Uterus (tissue), 4 donors: Measurements from ENCODE around the gene PROC. TPM values are rescaled to one million over a fixed set of nuclear protein-coding genes. Genes with fewer than 3 reads are reported as not detected.

ENCODE experiments used
- DNase-seq, 2 donors: peaks; one replicate each; pipeline ENCODE4 v3.0.0-alpha.2; 2019 to 2020
- H3K27ac ChIP-seq, 2 donors: fragments of 200-600 bp; sonication (generic); 1 replicate in 1 of 2; 2 replicates in 1 of 2; pipeline ENCODE4 v1.5.1; 2016 to 2018
- H3K27me3 ChIP-seq, 2 donors: fragments of 200-600 bp; sonication (generic); one replicate each; pipeline ENCODE4 v1.5.1; 2018 to 2019; ENCODE audit warnings: control low read depth in 1 of 2
- H3K36me3 ChIP-seq, 2 donors: fragments of 200-600 bp; sonication (generic); one replicate each; pipeline ENCODE4 v1.5.1; 2019; ENCODE audit warnings: control low read depth in 1 of 2
- H3K4me1 ChIP-seq, 2 donors: fragments of 200-600 bp; sonication (generic); one replicate each; pipeline ENCODE4 v1.5.1; 2018 to 2019; ENCODE audit warnings: control low read depth in 1 of 2
- H3K4me3 ChIP-seq, 2 donors: fragments of 200-600 bp; sonication (generic); 1 replicate in 1 of 2; 2 replicates in 1 of 2; pipeline ENCODE4 v1.5.1; 2018 to 2019; ENCODE audit warnings: mild to moderate bottlenecking in 1 of 2
- H3K9me3 ChIP-seq, 2 donors: fragments of 200-600 bp; sonication (generic); one replicate each; pipeline ENCODE4 v1.5.1; 2019; ENCODE audit warnings: control low read depth in 1 of 2
- CTCF ChIP-seq, 4 experiments: fragments of 200-600 bp in 2 of 4; fragments of 450-650 bp in 2 of 4; sonication (generic) in 2 of 4; IDR thresholded peaks; one replicate each; pipeline ENCODE4 v1.5.1; 2016 to 2019; ENCODE audit warnings: antibody characterized with exemption in 4 of 4, mild to moderate bottlenecking in 2 of 4, moderate library complexity in 1 of 4
- POLR2A ChIP-seq, 2 donors: fragments of 450-650 bp; IDR thresholded peaks; one replicate each; pipeline ENCODE4 v1.6.1; 2016; ENCODE audit warnings: antibody characterized with exemption in 2 of 2, mild to moderate bottlenecking in 1 of 2, moderate library complexity in 1 of 2
- intact Hi-C: fragments of 100-400 bp; cut with DNase I; formaldehyde crosslinking; loops from one replicate; pipeline ENCODE4 v1.15.1; 2023; ENCODE audit warnings: low total_unique reads
- total RNA-seq, 4 donors: library from RNA; depleted of rRNA in 3 of 4; stranded (reverse); fragments of >200 nt in 3 of 4; gene quantifications; one replicate each; pipeline versions ENCODE4 v1.1.0 to v1.2.4, GENCODE V29; 2014 to 2023
- donor health status: DM: yes; HTN: yes; CAD: no.

Gene PROC
- total RNA-seq, 4 donors from 2014 or later, result 0.21 TPM; not detected in 3

GRCh38 chr2:127401757-127402695 is 16.2 kb upstream of the PROC start:
- H3K4me3 ChIP-seq, result no peak overlapping the region
- H3K36me3 ChIP-seq, result no peaks in the 10 kb centered on the region
- H3K9me3 ChIP-seq, result no peaks in the 10 kb centered on the region
- no peak for DNase-seq
- no peak overlapping the region for H3K27ac ChIP-seq
- H3K4me1 ChIP-seq, result no peaks in the 10 kb centered on the region
- H3K27me3 ChIP-seq, result no peaks in the 10 kb centered on the region
- intact Hi-C loops, result no loop called here
- no peak for TF ChIP-seq POLR2A (IDR thresholded peaks at IDR 0.05)
- no peak for TF ChIP-seq CTCF (IDR thresholded peaks at IDR 0.05)

- H3K27me3 ChIP-seq, result no peaks in the 10 kb centered on the region
- no peak overlapping the region for H3K27ac ChIP-seq
- H3K4me3 ChIP-seq, result no peak overlapping the region
- no peaks in the 10 kb centered on the region for H3K9me3 ChIP-seq
- no peaks in the 10 kb centered on the region for H3K36me3 ChIP-seq
- peaks cover 0 to 3% of the 10 kb centered on the region in 2 donors for H3K4me1 ChIP-seq
- DNase-seq, result no peak
- intact Hi-C loops, result no loop called here
- no peak for TF ChIP-seq CTCF (IDR thresholded peaks at IDR 0.05)
- no peak for TF ChIP-seq POLR2A (IDR thresholded peaks at IDR 0.05)
These were observed 14.8 kb upstream of the PROC start for GRCh38 chr2:127403460-127403859.

- Histone ChIP-seq H3K4me3 (no peak overlapping the region), H3K27me3 (no peaks in the 10 kb centered on the region), H3K9me3 (no peaks in the 10 kb centered on the region), H3K27ac (no peak overlapping the region), H3K36me3 (no peaks in the 10 kb centered on the region), H3K4me1 (peaks cover 0 to 5% of the 10 kb centered on the region in 2 donors)
- intact Hi-C loops, result no loop called here
- TF ChIP-seq POLR2A (IDR thresholded peaks at IDR 0.05) (no peak), CTCF (IDR thresholded peaks at IDR 0.05) (no peak)
- no peak for DNase-seq
These were observed 13.6 kb upstream of the PROC start for GRCh38 chr2:127404466-127405254.

GRCh38 chr2:127405255-127405610 is 13.0 kb upstream of the PROC start:
- no peaks in the 10 kb centered on the region for H3K9me3 ChIP-seq
- H3K27ac ChIP-seq, result peak overlapping the region in 1 of 2 donors; percentile 53
- intact Hi-C loops, result no loop called here
- H3K27me3 ChIP-seq, result no peaks in the 10 kb centered on the region
- no peak overlapping the region for H3K4me3 ChIP-seq
- no peak for DNase-seq
- no peak for TF ChIP-seq CTCF (IDR thresholded peaks at IDR 0.05)
- no peak for TF ChIP-seq POLR2A (IDR thresholded peaks at IDR 0.05)
- no peaks in the 10 kb centered on the region for H3K36me3 ChIP-seq
- H3K4me1 ChIP-seq, result peaks cover 0 to 5% of the 10 kb centered on the region in 2 donors

- H3K27ac ChIP-seq, result no peak overlapping the region
- no peaks in the 10 kb centered on the region for H3K27me3 ChIP-seq
- no peak for TF ChIP-seq POLR2A (IDR thresholded peaks at IDR 0.05)
- TF ChIP-seq CTCF (IDR thresholded peaks at IDR 0.05), result no peak
- no peak for DNase-seq
- intact Hi-C loops, result no loop called here
- peaks cover 0 to 5% of the 10 kb centered on the region in 2 donors for H3K4me1 ChIP-seq
- no peaks in the 10 kb centered on the region for H3K36me3 ChIP-seq
- no peak overlapping the region for H3K4me3 ChIP-seq
- no peaks in the 10 kb centered on the region for H3K9me3 ChIP-seq
These were observed 11.8 kb upstream of the PROC start for GRCh38 chr2:127406454-127406853.
